CD4-positive, alpha-beta T cell treated with Interleukin-1 beta for 1 hour (primary cell): ENCODE results near the gene NOTCH4.
"Not testable (repeated sequence)": the region's sequence is repeated elsewhere in the genome, so short reads cannot be mapped to it uniquely, and the experiment has no call there.

Source experiments
- DNase-seq, 2 donors: peaks; one replicate each; pipeline ENCODE4 v3.0.0-alpha.2; 2020 to 2022

NOTCH4 gene

GRCh38 chr6:32216998-32217397 is 6.9 kb downstream of the NOTCH4 start:
- no peak for DNase-seq

- no peak for DNase-seq
Measured at GRCh38 chr6:32216285-32216684, 7.6 kb downstream of the NOTCH4 start.

GRCh38 chr6:32215617-32216016 is 8.2 kb downstream of the NOTCH4 start:
- DNase-seq = no peak

- DNase-seq = no peak
Measured at GRCh38 chr6:32214126-32214525, 9.7 kb downstream of the NOTCH4 start.

GRCh38 chr6:32213649-32214048 is 10.2 kb downstream of the NOTCH4 start:
- DNase-seq = no peak

- DNase-seq = no peak
Measured at GRCh38 chr6:32212076-32212760, 11.6 kb downstream of the NOTCH4 start.

- DNase-seq = not testable (repeated sequence)
Measured at GRCh38 chr6:32211432-32211831, 12.4 kb downstream of the NOTCH4 start.

GRCh38 chr6:32210191-32210601 is 13.7 kb downstream of the NOTCH4 start:
- DNase-seq = no peak

GRCh38 chr6:32208996-32209395 is 14.9 kb downstream of the NOTCH4 start:
- DNase-seq = no peak

GRCh38 chr6:32204268-32204715 is 19.6 kb downstream of the NOTCH4 start:
- no peak for DNase-seq

- no peak for DNase-seq
Measured at GRCh38 chr6:32203426-32204267, 20.2 kb downstream of the NOTCH4 start.

- DNase-seq = no peak
Measured at GRCh38 chr6:32202186-32202585, 21.7 kb downstream of the NOTCH4 start.

- no peak for DNase-seq
Measured at GRCh38 chr6:32200711-32201475, 23.0 kb downstream of the NOTCH4 start.

- no peak for DNase-seq
Measured at GRCh38 chr6:32198866-32199265, 25.0 kb downstream of the NOTCH4 start.

- DNase-seq = no peak
Measured at GRCh38 chr6:32198345-32198696, 25.5 kb downstream of the NOTCH4 start.

GRCh38 chr6:32196682-32197616 is 26.9 kb downstream of the NOTCH4 start:
- peak in 1 of 2 donors; percentile 62 for DNase-seq

- DNase-seq = peak; percentile 78 to 88
Measured at GRCh38 chr6:32195902-32196681, 27.8 kb downstream of the NOTCH4 start.

GRCh38 chr6:32195652-32195901 is 28.3 kb downstream of the NOTCH4 start:
- DNase-seq = peak; percentile 100

- peak in 1 of 2 donors; percentile 50 for DNase-seq
Measured at GRCh38 chr6:32194825-32195651, 28.8 kb downstream of the NOTCH4 start.

GRCh38 chr6:32194388-32194787 is 29.5 kb downstream of the NOTCH4 start:
- DNase-seq = no peak

GRCh38 chr6:32193096-32193495 is 30.8 kb downstream of the NOTCH4 start:
- not testable (repeated sequence) for DNase-seq
